ENCODE data around the gene MRPS16.
A peak's percentile ranks its signal among the peaks of the same experiment; 100 is the strongest.

MRPS16 gene

DNA sequence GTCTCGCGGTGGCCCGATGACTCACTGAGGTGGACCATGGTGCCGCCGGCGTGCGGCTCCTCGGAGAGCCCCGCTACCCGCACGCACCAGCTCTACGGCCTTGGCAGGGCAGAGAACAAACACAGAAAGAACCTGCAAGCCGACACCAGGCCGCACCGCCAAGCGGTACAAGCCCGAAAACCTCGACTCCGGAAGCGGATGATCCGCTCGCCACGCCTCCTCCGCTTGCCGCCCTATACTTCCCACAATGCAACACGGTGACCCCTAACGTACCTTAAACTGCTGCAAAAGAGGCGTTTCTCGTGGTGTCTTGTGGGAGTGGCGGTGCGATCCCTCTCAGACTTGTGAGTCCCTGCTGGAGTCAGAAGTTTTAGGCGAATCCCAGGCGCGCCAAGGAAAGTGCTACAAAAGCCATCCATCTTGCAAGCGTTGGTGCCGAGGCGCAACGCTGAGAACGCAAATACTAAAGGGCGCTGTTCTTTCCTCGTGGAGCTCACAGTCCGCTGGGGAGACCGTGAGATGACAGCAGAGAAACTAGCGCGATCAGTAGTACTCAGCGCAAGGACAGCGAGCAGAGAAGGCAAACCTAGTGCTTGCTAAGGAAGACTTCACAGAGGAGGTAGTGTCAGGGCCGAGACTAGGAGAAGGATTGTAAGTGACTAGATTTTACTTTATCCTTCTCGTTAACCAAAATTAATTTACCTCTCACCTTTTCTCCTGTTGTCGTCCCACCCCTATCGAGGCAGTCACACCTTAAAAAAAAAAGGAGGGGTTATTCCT is at the start of gene MRPS16:
MRPS16 (minus strand) TSS at position 200 of the 780 bp plus-strand sequence; CDS start at position 38, 162 bp downstream.
- Histone ChIP-seq H3K36me3 (ENCODE audit: control insufficient read depth in 2 of 2, insufficient read depth in 2 of 2, low read length in 2 of 2) (peaks cover 0 to 9% of the 10 kb centered on the region in 2 donors), H3K4me3 (ENCODE audit: low read length in 2 of 2) (peak within 1 kb of the TSS; percentile 97 to 99), H3K9me3 (ENCODE audit: control insufficient read depth in 2 of 2, low read length in 2 of 2) (no peaks in the 10 kb centered on the region), H3K27me3 (ENCODE audit: control insufficient read depth in 1 of 2, insufficient read depth in 2 of 2, low read length in 2 of 2) (no peaks in the 10 kb centered on the region), H3K27ac (ENCODE audit: low read length) (peak within 1 kb of the TSS; percentile 92), H3K9ac (ENCODE audit: low read length in 2 of 2) (peak within 1 kb of the TSS; percentile 93 to 98), H3K4me1 (ENCODE audit: control insufficient read depth, insufficient read depth, low read length) (peaks cover 24% of the 10 kb centered on the region)

DNA sequence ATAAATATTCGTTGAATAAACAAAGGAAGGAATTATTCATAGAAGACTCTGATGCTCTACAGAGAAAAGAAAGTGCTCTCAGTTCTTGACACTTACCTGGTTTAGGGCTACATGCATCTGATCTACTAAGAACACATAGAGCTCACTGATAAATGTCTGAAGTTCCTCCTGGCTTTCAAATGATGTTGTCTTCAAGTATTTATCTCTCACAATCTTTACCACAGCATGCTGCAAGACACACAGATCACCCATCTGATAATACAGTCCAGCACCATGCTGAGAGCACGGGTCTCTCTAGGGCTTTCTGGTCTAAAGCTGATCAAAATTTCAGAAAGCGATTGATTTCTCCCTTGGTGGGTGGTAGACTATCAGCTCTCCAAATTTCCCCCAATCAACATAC is 44.5 kb upstream of the MRPS16 start:
- Histone ChIP-seq H3K27ac (ENCODE audit: low read length) (no peak overlapping the region), H3K4me3 (ENCODE audit: low read length in 2 of 2) (no peak overlapping the region), H3K9ac (ENCODE audit: low read length in 2 of 2) (no peak overlapping the region), H3K27me3 (ENCODE audit: control insufficient read depth in 1 of 2, insufficient read depth in 2 of 2, low read length in 2 of 2) (no peaks in the 10 kb centered on the region), H3K9me3 (ENCODE audit: control insufficient read depth in 2 of 2, low read length in 2 of 2) (no peaks in the 10 kb centered on the region), H3K36me3 (ENCODE audit: control insufficient read depth in 2 of 2, insufficient read depth in 2 of 2, low read length in 2 of 2) (no peaks in the 10 kb centered on the region), H3K4me1 (ENCODE audit: control insufficient read depth, insufficient read depth, low read length) (no peaks in the 10 kb centered on the region)

DNA sequence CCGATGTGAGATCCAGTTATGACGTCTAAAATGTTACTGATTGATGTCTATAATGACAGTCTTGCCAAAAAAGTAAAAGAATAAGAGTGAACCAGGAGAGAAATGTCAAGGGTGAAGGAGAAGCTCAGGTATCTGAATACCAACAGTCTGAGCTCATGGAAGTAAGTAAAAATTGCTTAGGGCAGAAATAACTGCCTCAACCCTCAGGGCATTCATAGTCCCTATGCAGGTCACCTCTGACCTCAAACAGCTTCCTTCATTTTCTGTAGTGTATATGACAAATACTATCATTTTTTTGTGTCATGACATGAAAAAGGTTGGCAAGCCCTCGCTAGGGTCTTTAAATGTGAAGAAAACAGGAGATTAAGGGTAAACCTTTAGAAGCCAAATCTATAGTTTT is 41.0 kb upstream of the MRPS16 start:
- H3K9me3 ChIP-seq (ENCODE audit: control insufficient read depth in 2 of 2, low read length in 2 of 2), result no peaks in the 10 kb centered on the region
- no peak overlapping the region for H3K4me3 ChIP-seq (ENCODE audit: low read length in 2 of 2)
- H3K27me3 ChIP-seq (ENCODE audit: control insufficient read depth in 1 of 2, insufficient read depth in 2 of 2, low read length in 2 of 2), result no peaks in the 10 kb centered on the region
- no peak overlapping the region for H3K9ac ChIP-seq (ENCODE audit: low read length in 2 of 2)
- no peak overlapping the region for H3K27ac ChIP-seq (ENCODE audit: low read length)
- H3K36me3 ChIP-seq (ENCODE audit: control insufficient read depth in 2 of 2, insufficient read depth in 2 of 2, low read length in 2 of 2), result no peaks in the 10 kb centered on the region
- H3K4me1 ChIP-seq (ENCODE audit: control insufficient read depth, insufficient read depth, low read length), result no peaks in the 10 kb centered on the region

DNA sequence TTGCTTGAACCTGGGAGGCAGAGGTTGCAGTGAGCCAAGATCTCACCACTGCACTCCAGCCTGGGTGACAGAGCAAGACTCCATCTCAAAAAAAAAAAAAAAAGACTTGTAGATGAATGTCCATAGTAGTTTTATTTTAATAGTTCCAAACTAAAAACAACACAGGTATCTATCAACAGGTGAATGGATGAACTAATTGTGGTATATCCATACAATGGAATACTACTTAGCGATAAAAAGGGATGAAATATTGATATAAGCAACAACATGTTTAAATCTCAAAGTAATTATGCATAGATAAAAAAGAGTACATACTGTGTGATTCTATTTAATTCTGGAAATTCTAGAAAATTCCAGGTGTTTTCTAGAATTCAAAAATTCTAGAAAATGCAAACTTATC is 37.5 kb upstream of the MRPS16 start:
- Histone ChIP-seq H3K4me1 (ENCODE audit: control insufficient read depth, insufficient read depth, low read length) (no peaks in the 10 kb centered on the region), H3K27ac (ENCODE audit: low read length) (no peak overlapping the region), H3K36me3 (ENCODE audit: control insufficient read depth in 2 of 2, insufficient read depth in 2 of 2, low read length in 2 of 2) (no peaks in the 10 kb centered on the region), H3K9ac (ENCODE audit: low read length in 2 of 2) (no peak overlapping the region), H3K27me3 (ENCODE audit: control insufficient read depth in 1 of 2, insufficient read depth in 2 of 2, low read length in 2 of 2) (no peaks in the 10 kb centered on the region), H3K9me3 (ENCODE audit: control insufficient read depth in 2 of 2, low read length in 2 of 2) (no peaks in the 10 kb centered on the region), H3K4me3 (ENCODE audit: low read length in 2 of 2) (no peak overlapping the region)

DNA sequence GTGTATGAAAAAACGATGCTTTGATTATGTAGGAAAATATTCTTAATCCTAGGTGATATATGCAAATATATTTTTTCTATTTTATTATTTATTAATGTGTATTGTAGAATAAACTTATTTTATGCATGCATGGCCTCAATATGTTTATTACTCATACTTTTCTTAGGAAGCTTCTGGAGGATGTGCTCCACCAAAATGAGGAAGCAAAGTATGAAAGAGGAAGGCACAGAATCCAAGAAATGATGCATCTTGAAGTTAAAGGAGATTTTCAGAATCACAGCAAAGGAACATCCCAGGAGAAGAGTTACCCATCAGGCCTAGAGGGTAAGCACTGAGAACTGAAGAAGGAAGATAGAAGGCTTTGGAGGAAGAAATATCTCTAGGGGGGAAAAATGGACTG is 35.0 kb upstream of the MRPS16 start:
- H3K27me3 ChIP-seq (ENCODE audit: control insufficient read depth in 1 of 2, insufficient read depth in 2 of 2, low read length in 2 of 2), result no peaks in the 10 kb centered on the region

DNA sequence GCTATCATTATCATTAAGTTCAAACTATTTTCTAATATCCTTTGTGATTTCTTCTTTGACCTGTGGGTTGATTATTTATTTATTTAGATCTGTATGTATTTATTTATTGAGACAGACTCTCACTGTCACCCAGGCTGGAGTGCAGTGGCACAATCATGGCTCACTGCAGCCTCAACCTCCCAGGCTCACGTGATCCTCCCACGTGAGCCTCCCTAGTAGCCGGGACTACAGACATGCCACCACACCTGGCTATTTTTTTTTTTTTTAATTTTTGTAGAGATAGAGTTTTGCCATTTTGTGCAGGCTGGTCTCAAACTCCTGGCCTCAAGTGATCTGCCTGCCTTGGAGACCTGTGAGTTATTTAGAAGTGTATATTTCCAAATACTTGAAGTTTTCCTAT is 28.7 kb upstream of the MRPS16 start:
- Histone ChIP-seq H3K9me3 (ENCODE audit: control insufficient read depth in 2 of 2, low read length in 2 of 2) (no peaks in the 10 kb centered on the region), H3K4me1 (ENCODE audit: control insufficient read depth, insufficient read depth, low read length) (no peaks in the 10 kb centered on the region), H3K27ac (ENCODE audit: low read length) (no peak overlapping the region), H3K36me3 (ENCODE audit: control insufficient read depth in 2 of 2, insufficient read depth in 2 of 2, low read length in 2 of 2) (no peaks in the 10 kb centered on the region), H3K9ac (ENCODE audit: low read length in 2 of 2) (no peak overlapping the region), H3K4me3 (ENCODE audit: low read length in 2 of 2) (no peak overlapping the region), H3K27me3 (ENCODE audit: control insufficient read depth in 1 of 2, insufficient read depth in 2 of 2, low read length in 2 of 2) (no peaks in the 10 kb centered on the region)

More for the DNA sequence above, 35.0 kb upstream of the MRPS16 start:
- Histone ChIP-seq H3K4me3 (ENCODE audit: low read length in 2 of 2) (no peak overlapping the region), H3K27ac (ENCODE audit: low read length) (no peak overlapping the region), H3K36me3 (ENCODE audit: control insufficient read depth in 2 of 2, insufficient read depth in 2 of 2, low read length in 2 of 2) (no peaks in the 10 kb centered on the region), H3K9me3 (ENCODE audit: control insufficient read depth in 2 of 2, low read length in 2 of 2) (no peaks in the 10 kb centered on the region), H3K9ac (ENCODE audit: low read length in 2 of 2) (no peak overlapping the region), H3K4me1 (ENCODE audit: control insufficient read depth, insufficient read depth, low read length) (no peaks in the 10 kb centered on the region)

DNA sequence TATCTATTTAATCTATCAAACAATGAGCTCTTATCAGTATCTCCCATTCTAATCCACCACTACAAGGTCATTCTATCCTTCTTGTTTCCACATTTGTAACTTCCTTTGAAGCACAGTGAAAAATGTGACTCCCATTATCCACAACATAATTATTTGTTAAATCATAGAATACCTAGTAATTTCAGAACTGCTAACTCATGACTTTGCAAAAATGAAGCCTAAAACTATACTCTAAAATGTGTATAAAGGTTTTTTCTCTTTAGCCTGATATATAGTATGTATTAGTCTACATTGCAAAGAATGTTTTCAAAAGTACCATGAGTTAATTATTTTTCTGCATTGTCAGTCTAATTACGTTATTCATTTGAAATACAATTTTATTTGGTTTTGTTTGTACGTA is 12.0 kb upstream of the MRPS16 start:
- Histone ChIP-seq H3K36me3 (ENCODE audit: control insufficient read depth in 2 of 2, insufficient read depth in 2 of 2, low read length in 2 of 2) (no peaks in the 10 kb centered on the region), H3K4me3 (ENCODE audit: low read length in 2 of 2) (no peak overlapping the region), H3K9ac (ENCODE audit: low read length in 2 of 2) (no peak overlapping the region), H3K9me3 (ENCODE audit: control insufficient read depth in 2 of 2, low read length in 2 of 2) (no peaks in the 10 kb centered on the region), H3K4me1 (ENCODE audit: control insufficient read depth, insufficient read depth, low read length) (no peaks in the 10 kb centered on the region), H3K27ac (ENCODE audit: low read length) (no peak overlapping the region), H3K27me3 (ENCODE audit: control insufficient read depth in 1 of 2, insufficient read depth in 2 of 2, low read length in 2 of 2) (no peaks in the 10 kb centered on the region)

DNA sequence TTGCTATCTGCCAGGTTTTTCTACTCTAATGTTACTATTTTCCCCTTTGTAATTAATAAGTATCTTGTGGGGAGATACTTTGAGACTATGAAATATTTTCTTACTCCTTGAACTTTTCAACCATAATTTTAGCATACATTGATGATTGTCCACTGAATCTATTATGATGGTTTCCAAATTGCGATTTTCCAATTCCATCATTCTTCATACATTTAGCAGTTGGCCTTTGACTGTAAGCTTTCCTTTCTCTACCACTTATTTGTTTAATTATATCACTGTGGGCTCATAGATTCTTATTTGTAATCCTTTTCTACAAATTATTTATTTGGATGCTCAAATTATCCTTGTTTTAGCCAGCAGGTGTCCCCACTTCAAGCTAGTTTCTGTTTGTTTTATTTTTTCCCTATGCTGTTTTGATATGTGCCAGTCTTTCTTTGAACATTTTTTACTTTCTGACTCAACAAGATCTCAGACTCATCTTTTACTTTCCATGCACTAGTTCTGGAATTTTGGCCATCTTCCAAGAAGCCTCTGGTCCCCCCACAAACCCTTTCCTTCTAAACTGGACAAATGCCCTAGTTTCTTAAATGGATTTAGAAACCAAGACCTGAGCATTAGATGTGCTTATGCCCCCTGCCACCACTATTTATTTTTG is 11.4 kb upstream of the MRPS16 start:
- H3K36me3 ChIP-seq (ENCODE audit: control insufficient read depth in 2 of 2, insufficient read depth in 2 of 2, low read length in 2 of 2), result no peaks in the 10 kb centered on the region
- no peaks in the 10 kb centered on the region for H3K4me1 ChIP-seq (ENCODE audit: control insufficient read depth, insufficient read depth, low read length)
- no peaks in the 10 kb centered on the region for H3K27me3 ChIP-seq (ENCODE audit: control insufficient read depth in 1 of 2, insufficient read depth in 2 of 2, low read length in 2 of 2)

DNA sequence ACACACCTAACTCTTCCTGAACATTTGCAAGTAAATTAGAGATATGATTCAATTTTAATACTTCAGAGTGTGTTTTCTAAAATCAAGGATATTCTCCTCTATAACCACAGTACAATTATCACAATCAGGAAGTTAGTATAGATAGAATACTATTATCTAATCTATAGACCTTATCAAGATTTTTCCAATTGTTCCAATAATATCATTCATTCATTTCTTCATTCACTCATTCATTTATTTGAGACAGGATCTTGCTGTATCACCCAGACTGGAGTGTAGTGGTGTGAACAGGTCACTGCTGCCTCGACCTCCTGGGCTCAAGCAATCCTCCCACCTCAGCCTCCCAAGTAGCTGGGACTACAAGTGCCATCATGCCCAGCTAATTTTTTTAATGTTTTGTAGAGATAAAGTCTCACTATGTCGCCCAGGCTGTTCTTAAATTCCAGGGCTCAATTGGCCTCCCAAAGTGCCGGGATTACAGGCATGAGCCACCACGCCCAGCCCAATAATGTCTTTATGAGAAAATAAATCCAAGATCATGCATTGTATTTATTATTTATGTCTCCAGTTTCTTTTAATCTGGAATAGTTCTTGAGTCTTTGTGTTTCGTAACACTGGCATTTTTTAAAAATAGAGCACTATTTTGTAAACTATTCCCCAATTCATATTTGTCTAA is 10.6 kb upstream of the MRPS16 start:
- Histone ChIP-seq H3K36me3 (ENCODE audit: control insufficient read depth in 2 of 2, insufficient read depth in 2 of 2, low read length in 2 of 2) (no peaks in the 10 kb centered on the region), H3K4me1 (ENCODE audit: control insufficient read depth, insufficient read depth, low read length) (no peaks in the 10 kb centered on the region), H3K4me3 (ENCODE audit: low read length in 2 of 2) (no peak overlapping the region), H3K27ac (ENCODE audit: low read length) (no peak overlapping the region), H3K9ac (ENCODE audit: low read length in 2 of 2) (no peak overlapping the region), H3K27me3 (ENCODE audit: control insufficient read depth in 1 of 2, insufficient read depth in 2 of 2, low read length in 2 of 2) (no peaks in the 10 kb centered on the region), H3K9me3 (ENCODE audit: control insufficient read depth in 2 of 2, low read length in 2 of 2) (no peaks in the 10 kb centered on the region)

More for the DNA sequence above, 11.4 kb upstream of the MRPS16 start:
- Histone ChIP-seq H3K9me3 (ENCODE audit: control insufficient read depth in 2 of 2, low read length in 2 of 2) (no peaks in the 10 kb centered on the region), H3K27ac (ENCODE audit: low read length) (no peak overlapping the region), H3K9ac (ENCODE audit: low read length in 2 of 2) (no peak overlapping the region), H3K4me3 (ENCODE audit: low read length in 2 of 2) (no peak overlapping the region)

DNA sequence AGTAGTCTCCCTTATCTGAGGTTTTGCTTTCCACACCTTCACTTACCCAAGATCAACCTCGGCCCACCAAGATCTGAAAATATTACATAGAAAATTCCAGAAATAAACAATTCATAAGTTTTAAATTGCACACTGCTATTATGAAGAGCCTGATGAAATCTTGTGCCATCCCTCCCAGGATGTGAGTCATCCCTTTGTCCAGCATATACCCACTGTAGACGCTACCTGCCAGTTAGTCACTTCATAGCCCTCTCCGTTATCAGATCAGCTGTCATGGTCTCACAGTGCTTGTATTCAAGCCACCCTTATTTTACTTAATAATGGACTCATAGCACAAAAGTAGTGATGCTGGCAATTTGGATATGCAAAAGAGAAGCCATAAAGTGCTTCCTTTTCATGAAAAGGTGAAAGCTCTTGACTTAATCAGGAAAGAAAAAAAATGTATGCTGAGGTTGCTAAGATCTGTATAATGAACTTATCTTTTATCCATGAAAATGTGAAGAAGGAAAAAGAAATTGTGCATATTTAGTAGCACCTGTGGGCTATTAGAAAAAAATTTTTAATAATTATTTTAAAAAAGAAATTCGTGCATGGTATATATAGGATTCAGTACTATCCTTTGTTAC is 9.8 kb upstream of the MRPS16 start:
- Histone ChIP-seq H3K4me3 (ENCODE audit: low read length in 2 of 2) (no peak overlapping the region), H3K27me3 (ENCODE audit: control insufficient read depth in 1 of 2, insufficient read depth in 2 of 2, low read length in 2 of 2) (no peaks in the 10 kb centered on the region)

More for the DNA sequence above, 9.8 kb upstream of the MRPS16 start:
- Histone ChIP-seq H3K36me3 (ENCODE audit: control insufficient read depth in 2 of 2, insufficient read depth in 2 of 2, low read length in 2 of 2) (no peaks in the 10 kb centered on the region), H3K9me3 (ENCODE audit: control insufficient read depth in 2 of 2, low read length in 2 of 2) (no peaks in the 10 kb centered on the region), H3K4me1 (ENCODE audit: control insufficient read depth, insufficient read depth, low read length) (no peaks in the 10 kb centered on the region), H3K27ac (ENCODE audit: low read length) (no peak overlapping the region), H3K9ac (ENCODE audit: low read length in 2 of 2) (no peak overlapping the region)

Data from stomach smooth muscle (tissue), 2 donors.